Adrenal gland (tissue), 5 donors: ENCODE measurements around the gene ANKRD13A.

Source experiments
- CTCF ChIP-seq, 6 experiments: fragments of 450-650 bp in 4 of 6; fragments of 200-600 bp in 2 of 6; sonication (generic) in 1 of 6; IDR thresholded peaks; 1 replicate in 5 of 6; 2 replicates in 1 of 6; pipeline versions ENCODE4 v1.5.1 to v1.8.0; 2016 to 2021; ENCODE audit warnings: antibody characterized with exemption in 6 of 6, mild to moderate bottlenecking in 2 of 6, moderate library complexity in 1 of 6
- POLR2A ChIP-seq, 2 donors: fragments of 450-650 bp; IDR thresholded peaks; one replicate each; pipeline ENCODE4 v1.6.1; 2017; ENCODE audit warnings: antibody characterized with exemption in 2 of 2, mild to moderate bottlenecking in 2 of 2, moderate library complexity in 1 of 2
- donor health status: DM: no; HTN: no; CAD: no.

DNA sequence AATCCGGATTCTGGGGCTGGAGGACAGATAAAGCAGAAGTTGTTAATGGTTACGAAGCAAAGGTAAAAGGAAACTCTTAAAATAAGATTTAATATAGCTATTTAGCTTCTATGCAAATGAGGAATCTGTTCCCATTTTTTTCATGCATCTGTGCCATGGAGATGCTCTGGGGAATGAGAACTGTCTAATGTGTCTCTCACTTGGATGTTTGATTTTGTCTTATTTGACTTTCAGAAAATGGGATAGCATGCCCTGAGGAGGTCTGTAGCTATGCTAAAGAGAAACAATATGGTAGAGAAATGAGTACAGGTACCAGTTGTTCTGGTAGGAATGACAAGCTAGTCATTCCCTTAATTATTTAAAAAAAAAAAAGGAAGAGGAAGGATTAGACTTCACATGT is 24.8 kb downstream of the ANKRD13A start:
- TF ChIP-seq CTCF (IDR thresholded peaks at IDR 0.05): no peak
- no peak for TF ChIP-seq POLR2A (IDR thresholded peaks at IDR 0.05)
